ENCODE data around the gene ZBTB7C. TPM values are rescaled to one million over a fixed set of nuclear protein-coding genes. Genes with fewer than 3 reads are reported as not detected.

Gene ZBTB7C
- total RNA-seq, 1 experiment from 2014 or later = 0.33 TPM

- H3K27ac Mint-ChIP-seq = no peak overlapping the region
- Histone ChIP-seq H3K27me3 (ENCODE audit: insufficient read depth, low read length) (peaks cover 5% of the 10 kb centered on the region; the same call in 1 of the 2 replicates), H4K5ac (ENCODE audit: insufficient read length, low read depth, low read length) (no peak overlapping the region), H2BK20ac (ENCODE audit: low read depth, low read length, poor library complexity, severe bottlenecking) (no peak overlapping the region), H3T11ph (ENCODE audit: low read length) (no peak overlapping the region), H2BK120ac (ENCODE audit: low read depth, low read length, poor library complexity, severe bottlenecking) (no peak overlapping the region), H2BK5ac (ENCODE audit: insufficient read length, low read length) (no peak overlapping the region), H3K27ac (ENCODE audit: insufficient read length, low read depth, low read length) (no peak overlapping the region), H3K79me2 (ENCODE audit: insufficient read depth, low read length) (no peaks in the 10 kb centered on the region), H3K4ac (ENCODE audit: low read depth, low read length) (no peak overlapping the region), H3K23me2 (ENCODE audit: insufficient read length, low read depth, low read length, poor library complexity, severe bottlenecking) (no peaks in the 10 kb centered on the region), H3K23ac (ENCODE audit: insufficient read length, low read depth, low read length) (no peak overlapping the region), H3K79me1 (ENCODE audit: insufficient read depth, low read depth, low read length, poor library complexity, severe bottlenecking) (no peaks in the 10 kb centered on the region), H3K56ac (ENCODE audit: insufficient read length, low read depth, low read length) (no peak overlapping the region), H2BK12ac (ENCODE audit: insufficient read length, low read depth, low read length) (no peak overlapping the region), H3K9ac (ENCODE audit: extremely low read depth, insufficient read length, low read length) (no peak overlapping the region), H2AFZ (ENCODE audit: low read length) (no peak overlapping the region), H3K4me2 (ENCODE audit: insufficient read depth, insufficient read length, low read length) (no peak overlapping the region), H4K20me1 (ENCODE audit: control insufficient read depth, insufficient read depth, insufficient read length) (no peaks in the 10 kb centered on the region), H4K91ac (ENCODE audit: insufficient read length, low read depth, low read length) (no peak overlapping the region), H3K18ac (ENCODE audit: insufficient read length, low read depth, low read length) (no peak overlapping the region), H3K14ac (ENCODE audit: insufficient read depth, low read length) (no peak overlapping the region; the same call in 1 of the 2 replicates), H2BK15ac (ENCODE audit: low read depth, low read length) (no peak overlapping the region), H2AK5ac (ENCODE audit: insufficient read length, low read length) (no peak overlapping the region), H3K9me3 (ENCODE audit: control insufficient read depth, low read depth, low read length) (no peaks in the 10 kb centered on the region), H4K8ac (replicated peaks; ENCODE audit: insufficient read length, low read depth, low read length) (no peak overlapping the region), H3K4me1 (ENCODE audit: insufficient read depth, low read length) (peaks cover 9% of the 10 kb centered on the region; the same call in 1 of the 2 replicates)
- no CpG with 5 or more reads among the region's 3 CpGs for WGBS (ENCODE audit: extremely low coverage, insufficient read length, low lambda C conversion rate)
- H3K36me3 Mint-ChIP-seq (ENCODE audit: insufficient read depth in 1 of 3, low read depth in 3 of 3) = no peaks in the 10 kb centered on the region
- TF ChIP-seq, protein P1, sequence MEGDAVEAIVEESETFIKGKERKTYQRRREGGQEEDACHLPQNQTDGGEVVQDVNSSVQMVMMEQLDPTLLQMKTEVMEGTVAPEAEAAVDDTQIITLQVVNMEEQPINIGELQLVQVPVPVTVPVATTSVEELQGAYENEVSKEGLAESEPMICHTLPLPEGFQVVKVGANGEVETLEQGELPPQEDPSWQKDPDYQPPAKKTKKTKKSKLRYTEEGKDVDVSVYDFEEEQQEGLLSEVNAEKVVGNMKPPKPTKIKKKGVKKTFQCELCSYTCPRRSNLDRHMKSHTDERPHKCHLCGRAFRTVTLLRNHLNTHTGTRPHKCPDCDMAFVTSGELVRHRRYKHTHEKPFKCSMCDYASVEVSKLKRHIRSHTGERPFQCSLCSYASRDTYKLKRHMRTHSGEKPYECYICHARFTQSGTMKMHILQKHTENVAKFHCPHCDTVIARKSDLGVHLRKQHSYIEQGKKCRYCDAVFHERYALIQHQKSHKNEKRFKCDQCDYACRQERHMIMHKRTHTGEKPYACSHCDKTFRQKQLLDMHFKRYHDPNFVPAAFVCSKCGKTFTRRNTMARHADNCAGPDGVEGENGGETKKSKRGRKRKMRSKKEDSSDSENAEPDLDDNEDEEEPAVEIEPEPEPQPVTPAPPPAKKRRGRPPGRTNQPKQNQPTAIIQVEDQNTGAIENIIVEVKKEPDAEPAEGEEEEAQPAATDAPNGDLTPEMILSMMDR (conservative IDR thresholded peaks at IDR 0.05) = no peak
- peaks cover 28 to 45% of the 10 kb centered on the region in 2 experiments for H3K4me1 Mint-ChIP-seq
- no peak for DNase-seq
- H3K4me3 Mint-ChIP-seq = no peak overlapping the region
- peaks cover 47% of the 10 kb centered on the region for H3K27me3 Mint-ChIP-seq (ENCODE audit: low read depth)
- H3K9me3 Mint-ChIP-seq = no peaks in the 10 kb centered on the region; a peak in 1 of 5 replicates
Observed at GRCh38 chr18:48142353-48142752, 266.8 kb downstream of the ZBTB7C start.

Data from H9 (cell line).